Calu3 (cell line): ENCODE results near the gene IFT57. TPM values are rescaled to one million over a fixed set of nuclear protein-coding genes. Genes with fewer than 3 reads are reported as not detected.

ENCODE experiments used
- BruUV-seq: library from RNA; stranded (reverse); fragments of 400-500 nt; replicated peaks from 2 replicates; lab custom pipeline; 2021; lab: Mats Ljungman, UMichigan
- CTCF ChIA-PET: fragments of 300-600 bp; sonication (Branson Sonifier 250); formaldehyde crosslinking; loops from one replicate; lab custom pipeline; 2022; ENCODE audit warnings: antibody characterized with exemption; lab: Charles Lee
- DNase-seq: peaks from one replicate; pipeline ENCODE4 v3.0.0; 2022
- H3K27ac Mint-ChIP-seq: one replicate; pipeline ENCODE4 v1.8.0; 2022; ENCODE audit warnings: mixed read lengths; ENCODE audit not compliant: unreplicated experiment
- H3K27me3 Mint-ChIP-seq: one replicate; pipeline ENCODE4 v1.8.0; 2022; ENCODE audit warnings: mixed read lengths; ENCODE audit not compliant: unreplicated experiment
- H3K36me3 Mint-ChIP-seq: one replicate; pipeline ENCODE4 v1.8.0; 2022; ENCODE audit warnings: mild to moderate bottlenecking, moderate library complexity, mixed read lengths; ENCODE audit not compliant: insufficient read depth, unreplicated experiment
- H3K4me1 Mint-ChIP-seq: one replicate; pipeline ENCODE4 v1.8.0; 2022; ENCODE audit warnings: mild to moderate bottlenecking, low read depth, mixed read lengths; ENCODE audit not compliant: unreplicated experiment
- H3K4me3 Mint-ChIP-seq: one replicate; pipeline ENCODE4 v1.8.0; 2022; ENCODE audit warnings: mild to moderate bottlenecking, low read depth, moderate library complexity, mixed read lengths; ENCODE audit not compliant: unreplicated experiment
- H3K9me3 Mint-ChIP-seq: one replicate; pipeline ENCODE4 v1.8.0; 2022; ENCODE audit warnings: low read depth, mixed read lengths; ENCODE audit not compliant: unreplicated experiment
- CTCF ChIP-seq: fragments of 200-600 bp; IDR thresholded peaks from one replicate; pipeline ENCODE4 v1.8.0; 2022; ENCODE audit warnings: antibody characterized with exemption; ENCODE audit not compliant: unreplicated experiment
- intact Hi-C: fragments of 100-400 bp; cut with micrococcal nuclease; formaldehyde crosslinking; loops from one replicate; pipeline ENCODE4 v1.10.0; 2022; ENCODE audit not compliant: unreplicated experiment
- total RNA-seq: library from RNA; stranded (reverse); gene quantifications from 2 replicates; pipeline ENCODE4 v1.2.3, GENCODE V29; 2022

The IFT57 gene
- total RNA-seq, 1 experiment from 2014 or later = 35.4 TPM

- H3K4me3 Mint-ChIP-seq = no peak overlapping the region
- no peak for DNase-seq
- CTCF ChIA-PET = no interaction called here
- H3K27ac Mint-ChIP-seq = no peak overlapping the region
- H3K27me3 Mint-ChIP-seq = no peaks in the 10 kb centered on the region
- no TSS peak for BruUV-seq
- no peak for TF ChIP-seq CTCF
- no peaks in the 10 kb centered on the region for H3K36me3 Mint-ChIP-seq
- H3K4me1 Mint-ChIP-seq = no peaks in the 10 kb centered on the region
- peaks cover 3% of the 10 kb centered on the region for H3K9me3 Mint-ChIP-seq
- intact Hi-C loops = no loop called here
Measured at GRCh38 chr3:108190346-108190745, 31.9 kb downstream of the IFT57 start.

- no TSS peak for BruUV-seq
- Mint-ChIP-seq H3K27me3 (no peaks in the 10 kb centered on the region), H3K9me3 (peaks cover 3% of the 10 kb centered on the region), H3K4me3 (no peak overlapping the region), H3K4me1 (no peaks in the 10 kb centered on the region), H3K27ac (no peak overlapping the region), H3K36me3 (no peaks in the 10 kb centered on the region)
- CTCF ChIA-PET = no interaction called here
- intact Hi-C loops = no loop called here
- no peak for DNase-seq
- TF ChIP-seq CTCF = no peak
Measured at GRCh38 chr3:108189440-108189839, 32.8 kb downstream of the IFT57 start.

- Mint-ChIP-seq H3K27ac (no peak overlapping the region), H3K4me3 (no peak overlapping the region), H3K27me3 (no peaks in the 10 kb centered on the region), H3K4me1 (no peaks in the 10 kb centered on the region), H3K9me3 (peaks cover 3% of the 10 kb centered on the region), H3K36me3 (no peaks in the 10 kb centered on the region)
- TF ChIP-seq CTCF = no peak
- intact Hi-C loops = no loop called here
- no TSS peak for BruUV-seq
- CTCF ChIA-PET = no interaction called here
- no peak for DNase-seq
Measured at GRCh38 chr3:108185536-108185935, 36.7 kb downstream of the IFT57 start.

GRCh38 chr3:108184824-108185223 is 37.4 kb downstream of the IFT57 start:
- intact Hi-C loops = no loop called here
- Mint-ChIP-seq H3K36me3 (no peaks in the 10 kb centered on the region), H3K4me1 (no peaks in the 10 kb centered on the region), H3K4me3 (no peak overlapping the region), H3K9me3 (peaks cover 3% of the 10 kb centered on the region), H3K27me3 (no peaks in the 10 kb centered on the region), H3K27ac (no peak overlapping the region)
- DNase-seq = no peak
- TF ChIP-seq CTCF = no peak
- no TSS peak for BruUV-seq
- CTCF ChIA-PET = no interaction called here
